ENCODE results near the gene HTRA3.
A peak's percentile ranks its signal among the peaks of the same experiment; 100 is the strongest.

The HTRA3 gene

DNA sequence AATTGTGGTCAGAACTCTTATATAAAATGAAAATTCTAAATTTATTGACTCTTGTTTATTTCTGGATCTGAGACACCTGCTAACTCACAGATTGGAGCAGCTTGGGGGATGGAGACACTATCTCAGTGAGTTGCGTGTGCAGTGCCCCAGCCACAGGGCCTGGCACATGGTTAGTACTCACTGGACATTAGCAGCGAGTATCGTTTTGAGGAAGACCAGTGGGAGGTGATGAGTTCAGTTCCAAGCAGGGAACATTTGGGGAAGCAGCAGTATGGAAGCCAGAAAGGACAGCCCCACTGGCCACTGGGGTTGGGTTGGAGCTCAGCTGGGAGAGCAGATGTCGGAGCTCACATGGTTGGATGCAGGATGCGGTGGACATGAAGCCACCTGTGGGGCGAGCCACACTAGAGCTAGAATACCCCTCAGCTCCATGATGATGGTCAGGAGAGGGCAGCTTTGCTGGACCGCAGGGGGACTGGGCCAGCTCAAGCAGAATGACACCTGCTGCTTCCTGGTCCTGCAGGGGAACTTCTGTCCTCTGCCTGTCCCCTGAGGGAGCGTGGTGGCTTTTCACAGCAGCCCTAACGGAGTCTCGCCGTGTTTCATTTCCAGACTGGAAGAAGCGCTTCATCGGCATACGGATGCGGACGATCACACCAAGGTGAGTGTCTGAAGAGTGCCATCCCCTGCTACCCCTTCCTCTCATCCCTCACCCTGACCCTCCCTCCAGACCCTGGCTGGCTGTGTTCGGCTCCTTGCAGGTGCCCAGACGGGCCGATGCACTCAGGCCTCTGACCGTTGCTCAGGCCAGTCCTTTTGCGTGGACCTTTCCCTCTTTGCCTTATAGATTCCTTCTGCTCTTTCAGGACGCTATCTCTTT is 32.5 kb downstream of the HTRA3 start:
- in situ Hi-C loops (cut with MboI; ENCODE audit: low pct_unique_long_range_greater_than_20kb, low sequenced_read_pairs) = no loop called here
- no peak for DNase-seq

DNA sequence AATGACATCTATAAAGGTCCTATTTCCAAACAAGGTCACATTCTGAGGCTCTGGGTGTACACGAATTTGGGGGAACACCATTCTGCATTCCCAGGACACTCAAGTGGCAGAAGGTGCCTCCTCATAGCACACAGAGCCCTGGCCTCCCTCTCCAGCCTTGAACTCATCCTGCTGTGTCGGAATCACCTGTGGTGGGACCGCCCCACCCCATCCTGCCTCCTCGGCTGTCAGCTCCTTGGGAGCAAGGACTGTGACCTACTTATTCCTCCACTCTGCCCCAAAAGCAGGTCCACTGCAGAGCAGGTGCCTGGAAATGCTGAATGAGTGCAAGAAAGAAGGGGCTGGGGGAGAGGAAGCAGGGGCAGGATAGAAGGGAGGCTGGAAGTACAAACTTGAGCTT is 33.5 kb downstream of the HTRA3 start:
- in situ Hi-C loops (cut with MboI; ENCODE audit: low pct_unique_long_range_greater_than_20kb, low sequenced_read_pairs) = no loop called here
- no peak for DNase-seq

DNA sequence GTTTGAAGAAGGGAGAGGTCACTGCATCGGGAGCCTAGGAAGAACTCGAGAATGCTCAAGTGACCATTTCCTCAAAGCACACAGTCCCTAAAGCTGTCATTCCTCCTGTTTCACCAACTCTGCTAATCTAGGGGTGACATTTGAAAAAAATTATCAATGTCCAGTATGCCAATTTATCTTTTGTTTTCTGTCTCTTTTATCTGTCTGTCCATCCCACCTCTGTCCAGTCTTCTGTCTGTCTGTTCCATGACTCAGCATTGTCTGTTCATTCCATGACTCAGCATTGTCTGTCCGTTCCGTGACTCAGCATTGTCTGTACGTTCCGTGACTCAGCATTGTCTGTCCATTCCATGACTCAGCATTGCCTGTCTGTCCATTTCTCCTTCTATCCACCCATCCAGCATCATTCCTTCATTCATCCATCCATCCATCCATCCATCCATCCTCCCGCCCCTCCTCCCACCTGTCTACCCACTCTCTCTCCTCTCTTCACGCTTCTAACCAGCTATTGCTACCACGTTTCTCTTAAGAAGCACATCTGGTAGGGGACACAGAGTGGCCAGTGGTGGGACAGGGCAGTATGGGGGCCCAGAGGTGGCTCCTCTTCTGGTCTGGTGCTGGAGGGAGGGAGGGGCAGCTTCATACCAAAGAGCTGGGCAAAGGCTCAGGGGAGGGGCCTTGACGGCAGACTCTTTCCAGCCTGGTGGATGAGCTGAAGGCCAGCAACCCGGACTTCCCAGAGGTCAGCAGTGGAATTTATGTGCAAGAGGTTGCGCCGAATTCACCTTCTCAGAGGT is 34.1 kb downstream of the HTRA3 start:
- DNase-seq = peak; percentile 49
- in situ Hi-C loops (cut with MboI; ENCODE audit: low pct_unique_long_range_greater_than_20kb, low sequenced_read_pairs) = no loop called here

DNA sequence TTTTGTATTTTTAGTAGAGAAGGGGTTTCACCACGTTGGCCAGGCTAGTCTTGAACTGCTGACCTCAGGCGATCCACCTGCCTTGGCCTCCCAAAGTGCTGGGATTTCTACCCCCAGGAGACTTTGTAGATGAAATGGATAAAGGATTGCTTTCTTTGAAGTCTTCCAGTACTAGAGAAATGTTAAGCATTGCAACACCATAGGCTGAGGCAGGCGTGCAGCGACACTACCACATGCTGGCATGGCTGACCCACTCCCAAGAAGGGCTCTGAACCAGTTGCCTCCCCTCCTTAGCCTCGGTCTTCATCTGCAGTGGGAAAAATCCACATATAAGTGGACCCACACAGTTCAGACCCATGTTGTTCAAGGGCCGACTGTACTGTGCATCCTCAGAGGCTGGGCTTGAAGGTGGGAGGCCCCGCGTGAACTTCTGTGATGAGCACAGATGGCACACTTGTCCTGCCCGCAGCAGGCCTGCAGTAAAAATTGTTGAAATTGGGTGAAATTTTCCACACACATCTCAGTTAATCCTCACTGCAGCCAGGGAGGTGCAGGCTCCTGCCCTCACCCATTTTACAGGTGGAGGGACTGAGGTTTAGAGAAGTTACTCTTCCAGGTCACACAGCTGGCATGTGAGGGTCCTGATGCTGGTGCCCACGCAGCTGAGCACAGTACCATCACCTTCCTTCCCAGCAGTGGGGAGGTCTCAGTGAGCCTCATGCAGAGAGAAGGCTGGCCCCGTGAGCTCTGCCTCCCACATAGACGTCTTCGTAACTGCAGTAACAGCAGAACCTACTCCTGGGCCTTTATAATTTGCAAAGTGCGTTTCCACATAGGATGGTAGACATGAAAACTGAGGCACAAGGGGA is 35.5 kb downstream of the HTRA3 start:
- no peak for DNase-seq
- in situ Hi-C loops (cut with MboI; ENCODE audit: low pct_unique_long_range_greater_than_20kb, low sequenced_read_pairs) = no loop called here

DNA sequence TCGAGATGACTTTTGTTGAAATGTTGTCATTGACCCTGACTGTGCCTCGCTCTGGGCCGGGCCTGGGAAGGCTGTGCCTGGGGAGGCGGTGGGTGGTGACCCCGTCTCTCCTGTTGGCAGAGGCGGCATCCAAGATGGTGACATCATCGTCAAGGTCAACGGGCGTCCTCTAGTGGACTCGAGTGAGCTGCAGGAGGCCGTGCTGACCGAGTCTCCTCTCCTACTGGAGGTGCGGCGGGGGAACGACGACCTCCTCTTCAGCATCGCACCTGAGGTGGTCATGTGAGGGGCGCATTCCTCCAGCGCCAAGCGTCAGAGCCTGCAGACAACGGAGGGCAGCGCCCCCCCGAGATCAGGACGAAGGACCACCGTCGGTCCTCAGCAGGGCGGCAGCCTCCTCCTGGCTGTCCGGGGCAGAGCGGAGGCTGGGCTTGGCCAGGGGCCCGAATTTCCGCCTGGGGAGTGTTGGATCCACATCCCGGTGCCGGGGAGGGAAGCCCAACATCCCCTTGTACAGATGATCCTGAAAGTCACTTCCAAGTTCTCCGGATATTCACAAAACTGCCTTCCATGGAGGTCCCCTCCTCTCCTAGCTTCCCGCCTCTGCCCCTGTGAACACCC is 36.4 kb downstream of the HTRA3 start:
- DNase-seq = no peak
- in situ Hi-C loops (cut with MboI; ENCODE audit: low pct_unique_long_range_greater_than_20kb, low sequenced_read_pairs) = no loop called here

DNA sequence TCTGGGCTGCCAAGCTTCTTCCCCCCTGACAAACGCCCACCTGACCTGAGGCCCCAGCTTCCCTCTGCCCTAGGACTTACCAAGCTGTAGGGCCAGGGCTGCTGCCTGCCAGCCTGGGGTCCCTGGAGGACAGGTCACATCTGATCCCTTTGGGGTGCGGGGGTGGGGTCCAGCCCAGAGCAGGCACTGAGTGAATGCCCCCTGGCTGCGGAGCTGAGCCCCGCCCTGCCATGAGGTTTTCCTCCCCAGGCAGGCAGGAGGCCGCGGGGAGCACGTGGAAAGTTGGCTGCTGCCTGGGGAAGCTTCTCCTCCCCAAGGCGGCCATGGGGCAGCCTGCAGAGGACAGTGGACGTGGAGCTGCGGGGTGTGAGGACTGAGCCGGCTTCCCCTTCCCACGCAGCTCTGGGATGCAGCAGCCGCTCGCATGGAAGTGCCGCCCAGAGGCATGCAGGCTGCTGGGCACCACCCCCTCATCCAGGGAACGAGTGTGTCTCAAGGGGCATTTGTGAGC is 37.0 kb downstream of the HTRA3 start:
- no peak for DNase-seq
- in situ Hi-C loops (cut with MboI; ENCODE audit: low pct_unique_long_range_greater_than_20kb, low sequenced_read_pairs) = no loop called here

DNA sequence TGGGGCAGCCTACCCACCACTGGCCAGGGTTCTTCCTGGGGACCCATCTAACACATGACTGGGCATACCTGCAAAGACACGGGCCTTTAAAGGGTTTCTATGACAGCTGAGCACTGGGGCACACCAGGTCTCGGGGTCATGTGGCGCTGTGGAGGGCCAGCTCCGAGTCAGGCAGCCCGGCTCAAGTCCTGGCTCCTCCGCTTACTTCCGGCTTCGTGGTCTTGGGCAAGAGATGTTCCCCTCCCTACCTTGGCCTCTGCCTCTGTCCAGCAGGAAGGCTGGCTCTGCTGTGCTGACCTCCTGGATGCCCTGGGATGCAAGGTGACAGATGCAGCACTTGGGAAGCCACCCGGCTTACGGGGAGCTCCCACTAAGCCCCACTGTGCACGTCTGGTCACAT is 37.6 kb downstream of the HTRA3 start:
- in situ Hi-C loops (cut with MboI; ENCODE audit: low pct_unique_long_range_greater_than_20kb, low sequenced_read_pairs) = no loop called here
- DNase-seq = no peak

DNA sequence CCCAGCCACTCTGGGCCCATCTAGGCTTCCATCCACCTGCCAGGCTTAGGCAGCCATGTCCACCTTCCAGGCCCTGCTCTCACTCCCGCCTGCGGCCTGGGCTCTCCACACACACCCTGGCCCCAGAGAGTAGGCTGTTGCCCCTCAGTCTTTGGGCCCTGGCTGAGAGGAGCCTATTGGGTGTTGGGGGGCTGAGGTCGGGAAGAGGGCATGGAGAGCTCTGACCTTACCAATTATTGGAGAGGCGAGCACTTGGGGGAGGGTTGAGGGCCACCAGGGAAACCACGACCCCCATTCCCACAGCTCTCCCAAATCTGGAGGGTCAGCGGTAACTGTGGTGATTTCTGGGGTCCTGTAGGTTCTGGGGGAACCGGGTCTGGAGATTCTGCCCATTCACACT is 38.2 kb downstream of the HTRA3 start:
- no peak for DNase-seq
- in situ Hi-C loops (cut with MboI; ENCODE audit: low pct_unique_long_range_greater_than_20kb, low sequenced_read_pairs) = no loop called here

DNA sequence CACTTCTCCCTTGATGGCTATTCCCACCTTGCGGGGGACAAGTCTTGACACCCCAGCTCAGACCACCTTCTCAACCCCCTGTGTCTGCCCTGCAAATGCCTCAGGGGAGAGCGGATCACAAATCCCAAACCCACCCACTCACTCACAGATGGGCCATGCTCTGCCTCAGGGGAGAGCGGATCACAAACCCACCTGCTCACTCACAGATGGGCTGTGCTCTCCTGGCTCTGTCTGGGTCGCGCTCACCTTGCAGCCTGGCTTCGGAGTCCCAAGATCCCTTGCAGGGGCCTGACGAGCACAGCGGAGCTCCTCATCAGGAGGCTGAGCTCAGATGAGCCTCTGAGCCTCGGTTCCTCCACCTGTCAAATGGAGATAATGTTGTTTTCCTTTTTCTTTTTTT is 38.6 kb downstream of the HTRA3 start:
- in situ Hi-C loops (cut with MboI; ENCODE audit: low pct_unique_long_range_greater_than_20kb, low sequenced_read_pairs) = no loop called here
- no peak for DNase-seq

DNA sequence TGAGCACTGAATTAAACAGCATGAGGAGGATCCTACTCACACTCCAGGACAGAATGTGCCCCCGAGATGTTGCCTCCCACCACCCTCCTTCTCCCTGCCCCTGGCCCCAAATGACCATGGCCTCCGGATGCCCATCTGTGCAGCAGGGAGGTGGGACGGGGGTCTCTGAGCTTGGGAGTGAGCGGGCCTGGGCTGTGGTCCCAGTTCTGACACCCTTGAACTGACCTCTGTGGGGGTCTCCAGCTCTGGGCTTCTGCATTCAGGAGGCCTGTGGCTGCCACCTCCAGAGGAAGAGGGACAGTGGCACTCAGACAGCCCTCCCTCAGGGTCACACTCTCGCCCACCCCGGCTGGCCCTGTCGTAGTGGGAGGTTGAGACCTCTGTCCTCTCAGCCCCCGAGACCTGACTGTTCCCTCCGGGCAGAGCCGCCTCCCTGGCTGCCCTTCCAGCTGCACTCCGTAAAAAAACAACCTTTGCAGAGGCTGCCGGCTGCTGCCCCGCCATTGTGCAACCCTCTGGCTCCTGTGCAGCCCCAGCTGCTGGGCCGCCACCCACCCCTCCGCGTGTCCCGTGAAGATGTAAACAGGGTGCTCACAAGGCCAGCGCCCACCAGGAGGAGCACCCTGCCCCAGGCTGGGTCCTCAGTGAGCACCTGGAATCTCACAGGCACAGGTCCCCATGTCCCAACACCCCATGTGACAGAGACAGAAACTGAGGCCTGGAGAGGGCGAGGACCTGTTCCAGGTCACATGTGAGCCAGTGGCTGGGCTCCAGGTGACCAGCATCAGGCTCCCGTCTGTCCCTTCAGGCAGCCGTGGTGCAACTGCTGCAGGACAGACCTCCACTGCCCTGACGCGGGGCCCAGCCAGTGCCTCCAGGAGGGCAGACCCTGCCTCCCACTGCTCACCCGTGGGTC is 39.6 kb downstream of the HTRA3 start:
- DNase-seq = no peak
- in situ Hi-C loops (cut with MboI; ENCODE audit: low pct_unique_long_range_greater_than_20kb, low sequenced_read_pairs) = no loop called here

DNA sequence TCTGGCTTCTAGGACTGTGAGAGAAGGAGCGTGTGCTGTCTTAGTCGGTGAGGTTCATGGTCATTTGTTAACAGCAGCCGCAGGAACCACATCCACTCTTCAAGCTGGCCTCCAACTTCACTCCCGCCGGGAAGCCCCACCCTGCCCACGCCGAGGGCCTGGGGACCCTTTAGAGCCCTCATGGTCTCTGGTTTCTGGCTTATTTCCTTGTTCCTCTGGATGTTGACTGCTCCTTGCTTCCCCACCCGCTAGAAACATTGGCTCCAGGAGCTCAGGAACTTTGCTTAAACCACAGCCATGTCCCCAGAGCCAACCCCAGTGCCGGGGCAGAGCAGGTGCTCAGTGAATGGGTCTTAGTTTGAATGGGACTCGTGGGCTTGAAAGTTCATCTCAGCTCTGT is 40.8 kb downstream of the HTRA3 start:
- in situ Hi-C loops (cut with MboI; ENCODE audit: low pct_unique_long_range_greater_than_20kb, low sequenced_read_pairs) = no loop called here
- DNase-seq = no peak

DNA sequence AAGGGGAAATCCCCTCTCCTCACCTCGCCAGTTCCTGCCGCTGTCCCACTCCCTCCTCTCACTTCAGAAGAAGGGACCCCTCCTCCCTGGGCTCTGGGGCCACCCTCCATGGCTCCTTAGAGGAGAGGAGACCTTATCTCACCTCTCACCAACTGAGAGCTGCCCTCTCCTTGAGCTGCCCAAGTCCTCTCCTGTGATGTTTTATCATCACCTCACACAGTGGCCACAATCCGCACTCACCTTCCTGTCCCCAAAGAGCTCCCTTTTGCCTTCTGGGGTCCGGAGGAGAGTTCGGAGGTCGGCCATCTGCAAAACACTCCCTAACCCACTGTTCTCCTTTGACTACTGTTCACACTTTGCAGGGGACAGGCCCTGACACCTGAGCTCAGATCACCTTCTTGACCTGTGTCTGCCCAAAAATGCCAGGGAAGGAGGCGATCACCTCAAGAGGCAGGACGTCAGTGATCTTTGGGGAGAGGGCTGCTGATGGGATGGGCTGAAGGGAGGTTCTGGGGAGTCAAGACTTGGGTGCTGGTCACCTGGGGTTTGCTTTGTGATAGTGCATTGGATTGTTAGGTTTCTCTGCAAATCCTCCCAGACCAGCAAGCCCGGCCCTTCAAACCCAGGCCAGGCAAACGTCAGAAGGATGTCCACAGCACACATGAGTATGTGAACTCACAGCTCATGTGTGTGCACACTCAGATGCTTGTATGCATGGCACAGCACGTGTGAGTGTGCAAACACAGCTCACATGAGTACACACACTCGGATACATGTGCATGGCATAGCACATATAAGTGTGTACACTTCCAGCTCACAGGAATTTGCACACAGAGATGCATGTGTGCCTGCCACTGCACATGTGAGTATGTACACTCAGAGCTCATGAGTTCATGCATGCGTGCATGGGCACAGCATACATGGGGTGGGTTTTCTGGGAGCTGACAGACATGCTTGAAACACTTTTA is 41.8 kb downstream of the HTRA3 start:
- no peak for DNase-seq
- in situ Hi-C loops (cut with MboI; ENCODE audit: low pct_unique_long_range_greater_than_20kb, low sequenced_read_pairs) = no loop called here

DNA sequence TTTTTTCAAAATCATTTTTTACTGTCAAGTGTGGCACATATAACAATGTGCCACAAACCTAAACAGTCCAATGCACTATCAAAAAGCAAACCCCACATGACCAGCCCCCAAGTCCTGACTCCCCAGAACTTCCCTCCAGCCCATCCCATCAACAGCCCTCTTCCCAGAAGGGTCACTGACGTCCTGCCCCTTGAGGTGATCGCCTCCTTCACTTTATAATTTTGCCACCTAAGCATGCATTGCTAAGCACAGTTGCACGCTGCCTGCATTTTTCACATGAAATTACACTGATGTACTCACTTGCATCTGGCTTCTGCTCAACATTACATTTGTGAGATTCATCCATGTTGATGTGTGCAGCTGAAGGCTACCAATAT is 42.5 kb downstream of the HTRA3 start:
- in situ Hi-C loops (cut with MboI; ENCODE audit: low pct_unique_long_range_greater_than_20kb, low sequenced_read_pairs) = no loop called here
- DNase-seq = no peak

DNA sequence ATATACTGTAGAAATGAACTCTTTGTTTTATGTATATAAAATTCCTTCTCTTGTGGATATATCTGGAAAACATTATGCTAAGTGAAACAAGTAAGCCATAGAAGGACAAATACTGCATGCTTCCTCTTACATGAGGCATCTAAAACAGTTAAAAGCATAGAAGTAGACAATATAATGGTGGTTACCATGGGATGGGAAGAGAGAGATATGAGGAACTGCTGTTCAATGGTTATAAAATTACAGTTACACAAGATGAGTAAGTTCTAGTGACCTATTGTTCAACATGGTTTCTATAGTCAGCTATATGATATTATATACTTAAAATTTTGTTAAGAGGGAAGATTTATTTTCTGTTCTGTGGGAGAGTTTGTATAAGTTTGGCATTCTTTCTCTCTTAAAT is 43.4 kb downstream of the HTRA3 start:
- in situ Hi-C loops (cut with MboI; ENCODE audit: low pct_unique_long_range_greater_than_20kb, low sequenced_read_pairs) = no loop called here
- DNase-seq = no peak

DNA sequence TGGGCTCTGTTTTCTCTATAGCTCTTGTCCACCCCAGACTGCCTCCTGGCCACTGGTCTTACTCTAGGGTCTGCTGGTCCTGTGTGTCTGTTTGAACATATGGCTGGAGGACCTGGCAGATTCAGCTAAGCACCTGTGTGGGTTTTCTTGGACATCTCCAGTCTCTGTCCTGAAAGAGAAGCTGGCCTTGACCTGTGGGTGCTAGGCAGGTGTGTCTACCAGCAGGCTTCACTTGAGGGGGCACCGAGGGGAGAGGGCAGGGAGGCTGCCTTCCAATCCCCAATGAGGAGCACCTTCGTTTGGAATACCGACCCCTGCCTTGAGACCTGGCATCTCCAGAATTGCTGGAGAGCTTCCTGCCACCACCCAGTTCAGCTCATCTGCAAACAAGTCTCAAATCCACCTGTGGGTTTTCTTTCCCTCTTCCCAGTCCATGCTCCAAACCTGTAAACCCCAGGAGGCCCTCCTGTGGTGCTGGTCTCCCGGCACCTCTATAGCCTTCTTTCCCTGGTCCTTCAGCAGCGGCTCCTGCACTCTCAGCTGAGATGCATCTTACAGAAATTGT is 45.2 kb downstream of the HTRA3 start:
- no peak for DNase-seq
- in situ Hi-C loops (cut with MboI; ENCODE audit: low pct_unique_long_range_greater_than_20kb, low sequenced_read_pairs) = no loop called here

DNA sequence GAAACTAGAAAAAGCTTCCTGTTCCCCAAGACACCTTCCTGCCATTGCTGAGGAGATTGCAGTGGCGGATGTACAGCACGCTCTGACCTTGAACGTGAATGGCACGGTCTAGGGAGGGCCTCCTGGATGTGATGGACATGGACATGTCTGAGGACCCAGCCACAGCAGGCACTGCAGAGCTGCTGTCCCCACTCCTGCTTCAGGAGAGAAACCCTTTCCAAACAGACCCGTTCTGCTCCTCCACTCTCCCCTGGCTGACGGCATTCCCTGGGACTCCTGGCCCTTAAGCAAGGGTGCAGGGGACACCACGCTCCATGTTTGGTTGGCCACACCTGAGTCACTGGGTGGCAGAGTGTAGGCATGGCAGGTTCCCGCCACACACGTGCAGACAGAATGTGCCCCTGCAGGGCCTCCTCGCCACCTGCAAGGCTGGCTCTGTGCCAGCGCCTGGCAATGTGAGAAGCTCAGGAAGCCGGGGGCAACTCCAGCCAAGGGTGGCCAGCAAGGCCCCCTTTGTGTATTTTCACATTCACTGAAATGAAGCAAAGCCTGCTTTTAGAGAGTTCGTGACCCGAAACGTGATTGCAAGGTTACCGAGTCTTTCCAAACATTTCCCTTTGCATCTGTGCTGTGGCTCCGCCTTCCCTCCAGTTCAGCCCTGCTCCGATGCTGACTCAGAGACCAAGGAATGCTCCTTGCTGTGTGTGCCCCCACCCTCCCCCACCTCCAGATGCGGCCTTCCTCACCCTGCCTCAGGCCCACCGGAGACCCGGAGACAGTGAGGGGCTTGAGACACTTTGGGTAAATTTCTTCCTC is 46.1 kb downstream of the HTRA3 start:
- in situ Hi-C loops (cut with MboI; ENCODE audit: low pct_unique_long_range_greater_than_20kb, low sequenced_read_pairs) = no loop called here
- no peak for DNase-seq

All from KBM-7 (cell line).